Brain microvascular endothelial cell (primary cell): ENCODE data around the gene THAP8.

Experiments
- DNase-seq: peaks from one replicate; pipeline ENCODE4 v3.0.0-alpha.2; 2020
- H3K27ac ChIP-seq: fragments of 250-450 bp; sonication (Bioruptor Pico); 2 replicates; pipeline ENCODE4 v1.5.1; 2020; ENCODE audit warnings: mild to moderate bottlenecking, moderate library complexity
- H3K27me3 ChIP-seq: fragments of 250-450 bp; sonication (Bioruptor Pico); replicated peaks from 2 replicates; pipeline ENCODE4 v1.5.1; 2020; ENCODE audit warnings: mild to moderate bottlenecking
- H3K36me3 ChIP-seq: fragments of 250-450 bp; sonication (Bioruptor Pico); replicated peaks from 2 replicates; pipeline ENCODE4 v1.5.1; 2020; ENCODE audit warnings: mild to moderate bottlenecking
- H3K4me3 ChIP-seq: 2 replicates; pipeline ENCODE4 v1.5.1; 2011; ENCODE audit warnings: low read depth, mild to moderate bottlenecking, control low read depth, low read length, moderate library complexity
- CTCF ChIP-seq: IDR thresholded peaks from 2 replicates; pipeline ENCODE4 v1.5.1; 2011; ENCODE audit warnings: low read depth, mild to moderate bottlenecking, moderate library complexity, low read length, control low read depth, inconsistent platforms; ENCODE audit errors: missing control alignments
- in situ Hi-C: cut with HindIII; loops from 2 replicates; pipeline ENCODE4 v1.10.0; 2017; ENCODE audit warnings: low sequenced_read_pairs, low pct_ligation_motif_present

The THAP8 gene

GRCh38 chr19:35986111-35986510 lies 68.0 kb downstream of the THAP8 start:
- in situ Hi-C loops = no loop called here
- TF ChIP-seq CTCF = no peak
- Histone ChIP-seq H3K36me3 (no peaks in the 10 kb centered on the region), H3K27ac (no peak overlapping the region), H3K4me3 (no peak overlapping the region), H3K27me3 (peaks cover 14% of the 10 kb centered on the region)
- no peak for DNase-seq
